GM19043 (cell line): Measurements from ENCODE around the gene ZHX3.

Experiments used
- ATAC-seq: cut with Tn5 transposase; IDR thresholded peaks from one replicate; pipeline ENCODE4 v1.9.1; 2021; ENCODE audit warnings: low read depth; ENCODE audit not compliant: unreplicated experiment

ZHX3 gene

GRCh38 chr20:41176711-41177552 lies 140.6 kb downstream of the ZHX3 start:
- no peak for ATAC-seq

DNA sequence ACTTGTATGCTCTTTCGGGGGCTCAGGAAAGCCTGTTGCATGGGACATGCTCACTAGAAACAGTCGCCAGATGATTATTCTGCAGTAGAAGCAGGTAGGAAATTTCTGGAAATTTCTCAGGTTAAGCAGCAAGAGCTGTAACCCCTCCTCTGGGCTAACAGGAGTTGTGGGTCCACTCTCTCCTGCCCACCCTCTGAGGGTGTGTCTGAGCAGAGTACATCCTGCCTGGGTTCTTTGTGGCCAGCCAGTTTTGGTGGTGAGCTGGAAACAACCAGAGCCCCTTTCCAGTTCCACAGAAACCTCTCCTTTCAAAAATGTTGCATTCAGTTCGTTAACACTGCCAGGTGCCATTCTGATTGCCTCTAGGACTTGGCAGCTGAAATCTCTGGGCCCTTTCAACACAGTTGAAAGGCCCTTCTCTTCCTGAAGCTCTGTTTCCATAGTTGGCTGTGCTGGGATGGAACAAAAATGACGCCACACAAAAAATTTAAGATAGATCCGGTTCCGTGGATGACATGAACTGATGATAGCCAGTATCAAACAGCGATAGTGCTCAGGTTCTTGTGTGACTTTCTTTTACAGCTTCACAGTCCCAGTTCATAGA lies 141.7 kb downstream of the ZHX3 start:
- no peak for ATAC-seq

DNA sequence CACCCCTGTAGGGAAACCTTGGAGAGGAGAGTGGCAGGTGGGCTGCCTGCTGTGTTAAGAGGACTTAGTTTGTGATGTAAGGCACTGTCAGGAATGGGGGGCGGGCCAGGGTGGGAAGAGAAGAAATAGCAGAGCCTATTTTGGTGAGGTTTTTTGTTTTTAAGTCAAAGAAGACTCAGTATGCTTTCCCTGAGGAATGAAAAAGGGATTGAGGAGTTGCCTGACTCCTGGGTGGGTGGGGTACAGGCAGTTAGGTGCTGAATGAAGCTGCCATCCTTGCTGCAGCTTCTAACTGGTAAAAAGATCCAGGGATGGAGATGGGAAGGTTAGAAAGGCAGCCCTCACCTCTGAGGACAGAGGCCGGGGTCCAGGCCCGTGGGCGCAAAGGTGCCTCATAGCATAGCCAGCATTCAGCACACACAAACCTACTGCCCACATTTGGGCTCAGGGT lies 142.3 kb downstream of the ZHX3 start:
- ATAC-seq: no peak

DNA sequence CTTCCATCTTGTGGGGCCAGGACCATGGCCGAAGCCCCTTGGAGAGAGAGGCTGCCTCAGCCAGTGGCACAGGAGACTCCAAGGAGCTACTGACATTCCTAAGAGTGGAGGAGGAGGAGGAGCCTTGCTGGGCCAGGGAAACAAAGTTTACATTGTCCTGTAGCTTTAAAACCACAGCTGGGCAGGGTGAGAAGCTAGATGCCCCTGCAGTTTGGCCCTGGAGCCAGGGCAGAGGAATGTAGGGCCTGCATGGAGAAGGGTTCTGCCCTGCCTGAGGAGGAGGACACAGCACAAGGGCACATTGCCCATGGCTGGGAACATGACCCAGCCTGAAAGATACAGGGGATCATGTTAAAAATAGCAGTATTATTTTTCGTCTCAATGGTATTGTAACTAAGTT lies 142.7 kb downstream of the ZHX3 start:
- no peak for ATAC-seq

DNA sequence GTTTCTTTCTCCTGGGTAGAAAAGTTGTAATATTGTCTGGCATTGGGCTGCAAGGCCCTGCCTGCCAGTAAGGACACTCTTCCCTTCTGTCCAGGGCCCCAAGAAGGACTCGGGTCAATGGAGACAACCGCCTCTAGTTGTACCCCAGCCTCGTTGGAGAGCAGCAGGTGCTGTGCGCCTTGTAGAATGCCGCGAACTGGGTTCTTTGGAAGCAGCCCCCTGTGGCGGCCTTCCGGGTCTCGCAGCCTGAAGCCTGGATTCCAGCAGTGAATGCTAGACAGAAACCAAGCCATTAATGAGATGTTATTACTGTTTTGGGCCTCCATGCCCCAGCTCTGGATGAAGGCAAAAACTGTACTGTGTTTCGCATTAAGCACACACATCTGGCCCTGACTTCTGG lies 143.2 kb downstream of the ZHX3 start:
- ATAC-seq: no peak

GRCh38 chr20:41173791-41174341 lies 143.7 kb downstream of the ZHX3 start:
- no peak for ATAC-seq

DNA sequence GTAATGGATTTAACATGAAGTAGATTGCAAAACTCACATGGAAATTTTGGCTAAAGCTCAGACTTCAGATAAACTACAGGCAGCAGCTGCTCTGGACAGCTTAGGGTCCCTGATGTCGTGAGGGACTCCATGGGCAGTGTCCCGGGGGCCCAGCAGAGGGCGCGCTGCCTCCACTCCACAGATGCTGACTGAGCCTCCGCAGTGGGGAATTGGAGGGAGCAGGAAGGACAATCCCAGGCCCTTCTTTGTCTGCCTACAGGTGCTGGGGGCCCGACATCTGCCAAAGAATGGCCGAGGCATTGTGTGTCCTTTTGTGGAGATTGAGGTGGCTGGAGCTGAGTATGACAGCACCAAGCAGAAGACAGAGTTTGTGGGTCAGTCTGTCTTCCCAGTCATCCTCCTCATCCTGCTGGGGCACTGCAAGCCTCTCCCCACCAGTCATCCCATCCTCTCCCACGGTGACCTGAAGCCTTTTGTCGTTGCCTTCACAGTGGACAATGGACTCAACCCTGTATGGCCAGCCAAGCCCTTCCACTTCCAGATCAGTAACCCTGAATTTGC lies 144.3 kb downstream of the ZHX3 start:
- no peak for ATAC-seq

DNA sequence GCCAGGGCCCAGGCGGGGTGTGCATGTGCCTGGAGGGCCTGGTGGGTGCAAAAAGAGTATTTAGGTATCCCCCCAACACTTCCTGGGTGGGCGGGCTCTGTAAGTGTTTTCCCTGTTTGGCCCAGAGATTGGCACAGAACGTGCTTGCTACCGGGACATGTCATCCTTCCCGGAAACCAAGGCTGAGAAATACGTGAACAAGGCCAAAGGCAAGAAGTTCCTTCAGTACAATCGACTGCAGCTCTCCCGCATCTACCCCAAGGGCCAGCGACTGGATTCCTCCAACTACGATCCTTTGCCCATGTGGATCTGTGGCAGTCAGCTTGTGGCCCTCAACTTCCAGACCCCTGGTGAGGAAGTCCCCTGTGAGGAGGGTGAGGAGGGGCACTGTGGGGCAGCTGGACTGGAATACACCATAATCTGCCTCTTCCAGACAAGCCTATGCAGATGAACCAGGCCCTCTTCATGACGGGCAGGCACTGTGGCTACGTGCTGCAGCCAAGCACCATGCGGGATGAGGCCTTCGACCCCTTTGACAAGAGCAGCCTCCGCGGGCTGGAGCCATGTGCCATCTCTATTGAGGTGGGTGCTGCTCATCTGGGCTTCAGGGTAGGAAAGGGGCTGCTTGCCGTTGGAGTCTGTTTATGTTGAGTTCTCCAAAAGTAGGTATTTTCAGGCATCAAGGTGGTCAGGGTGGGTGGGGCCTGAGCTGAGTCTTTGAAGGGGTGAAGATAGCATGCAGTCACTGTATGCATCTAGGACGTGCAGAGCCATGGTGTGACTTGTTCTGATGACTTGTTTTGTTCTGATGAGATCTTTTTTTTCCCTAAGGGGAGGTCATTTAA lies 145.0 kb downstream of the ZHX3 start:
- ATAC-seq: no peak

DNA sequence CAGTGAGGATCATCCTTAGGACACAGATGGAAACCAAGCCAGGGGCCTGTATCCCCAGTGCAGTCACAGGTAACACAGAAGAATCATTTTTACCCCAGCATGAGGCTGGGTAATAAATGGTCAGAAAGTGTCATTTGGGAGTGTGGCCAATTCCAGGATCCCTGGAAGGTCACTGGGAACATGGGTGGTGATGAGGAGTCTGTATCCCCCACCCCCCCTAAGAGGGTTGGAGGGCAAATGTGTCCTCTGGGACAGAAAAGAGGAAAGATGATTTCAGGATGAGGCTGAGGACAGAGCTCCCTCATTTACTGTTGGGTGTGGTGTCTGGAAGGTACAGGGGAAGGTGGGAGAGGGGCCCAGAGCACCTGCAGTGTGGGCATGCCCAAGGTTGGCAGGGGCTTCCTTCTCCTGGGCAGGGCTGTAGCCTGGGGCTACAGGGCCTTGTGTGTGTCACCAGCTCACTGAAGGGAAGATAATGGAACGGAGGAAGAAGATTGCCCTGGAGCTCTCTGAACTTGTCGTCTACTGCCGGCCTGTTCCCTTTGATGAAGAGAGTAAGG lies 145.7 kb downstream of the ZHX3 start:
- ATAC-seq: no peak

DNA sequence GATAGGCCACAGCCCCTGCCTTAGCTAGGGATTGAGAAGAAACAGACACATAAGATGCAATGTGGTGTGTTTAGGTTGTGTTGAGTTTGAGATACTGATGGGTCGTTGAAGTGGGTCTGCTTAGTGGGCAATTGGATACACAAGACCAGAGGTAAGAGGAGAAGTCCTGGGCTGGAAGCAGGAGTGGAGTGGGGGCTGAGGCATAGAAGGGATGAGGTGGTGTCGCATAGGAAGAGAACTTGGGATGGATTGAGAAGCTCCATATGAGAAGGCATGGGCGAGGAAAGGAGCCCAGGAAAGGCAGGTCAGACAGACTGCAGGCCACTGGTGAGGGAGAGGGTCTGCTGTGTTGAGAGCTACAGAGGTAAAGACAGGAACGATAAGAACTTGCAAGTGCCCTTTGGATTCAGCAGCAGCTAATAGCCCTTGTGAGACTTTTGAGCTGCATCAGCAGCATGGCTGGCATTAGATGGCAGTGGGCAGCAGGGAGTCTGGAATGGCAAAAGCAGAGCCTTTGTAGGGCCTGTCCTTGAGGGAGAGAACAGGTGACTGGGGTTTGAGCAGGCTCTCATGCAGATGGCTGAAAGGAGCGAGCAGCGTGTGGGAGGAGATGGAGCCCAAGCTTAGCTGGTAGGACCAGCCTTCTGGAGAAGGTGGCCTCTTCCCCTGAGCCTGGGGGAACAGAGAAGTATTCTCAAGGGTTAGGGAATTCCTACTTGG lies 147.0 kb downstream of the ZHX3 start:
- no peak for ATAC-seq

- no peak for ATAC-seq
Observed at GRCh38 chr20:41169791-41170351, 147.7 kb downstream of the ZHX3 start.

GRCh38 chr20:41169162-41169690 lies 148.3 kb downstream of the ZHX3 start:
- ATAC-seq: no peak

GRCh38 chr20:41168281-41169161 lies 149.0 kb downstream of the ZHX3 start:
- ATAC-seq: no peak

GRCh38 chr20:41167481-41168253 lies 149.9 kb downstream of the ZHX3 start:
- ATAC-seq: peak; percentile 49

- no peak for ATAC-seq
Observed at GRCh38 chr20:41167118-41167470, 150.4 kb downstream of the ZHX3 start.

- ATAC-seq: no peak
Observed at GRCh38 chr20:41166201-41167117, 151.1 kb downstream of the ZHX3 start.
